NCI-H524 treated with DMSO at 0.1 percent for 48 hours (cell line): Measurements from ENCODE around the gene TMEM74B.

Experiments used
- DNase-seq: peaks from one replicate; lab custom pipeline; 2025; lab: John Stamatoyannopoulos, UW

The TMEM74B gene

GRCh38 chr20:1205802-1206201 is 21.0 kb upstream of the TMEM74B start:
- DNase-seq = no peak

GRCh38 chr20:1204576-1204975 is 19.8 kb upstream of the TMEM74B start:
- DNase-seq = no peak

- DNase-seq = no peak
These were observed 19.3 kb upstream of the TMEM74B start for GRCh38 chr20:1204113-1204512.

- DNase-seq = no peak
These were observed 18.8 kb upstream of the TMEM74B start for GRCh38 chr20:1203630-1204029.

GRCh38 chr20:1202762-1203504 is 18.2 kb upstream of the TMEM74B start, which contains the start of gene C20orf202:
TSS of gene C20orf202 (plus strand) at chr20:1203454. CDS start at chr20:1203586, 132 bp downstream.
- DNase-seq = no peak

GRCh38 chr20:1199964-1200363 is 15.2 kb upstream of the TMEM74B start:
- DNase-seq = no peak

- DNase-seq = no peak
These were observed 14.6 kb upstream of the TMEM74B start for GRCh38 chr20:1199212-1199873.

DNA sequence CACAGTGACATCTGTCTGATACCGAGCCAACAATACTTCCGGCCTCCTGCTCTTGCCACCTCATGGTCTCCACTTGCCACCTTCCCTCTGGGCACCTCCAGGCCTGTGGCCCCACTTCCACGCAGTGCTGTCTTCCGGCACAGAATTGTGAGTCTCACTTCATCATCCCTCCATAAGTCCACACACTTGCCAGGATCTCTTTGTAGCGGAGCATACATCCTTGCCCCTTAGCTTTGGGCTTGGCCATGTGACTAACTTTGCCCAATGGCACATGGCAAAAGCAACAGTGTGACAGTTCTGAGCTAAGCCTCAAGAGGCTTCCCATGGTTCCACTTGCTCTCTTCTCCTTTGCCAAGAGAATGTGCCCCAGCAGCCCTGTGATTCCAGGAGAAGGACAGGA is 14.0 kb upstream of the TMEM74B start:
- DNase-seq = no peak

GRCh38 chr20:1197801-1198200 is 13.0 kb upstream of the TMEM74B start:
- DNase-seq = no peak

DNA sequence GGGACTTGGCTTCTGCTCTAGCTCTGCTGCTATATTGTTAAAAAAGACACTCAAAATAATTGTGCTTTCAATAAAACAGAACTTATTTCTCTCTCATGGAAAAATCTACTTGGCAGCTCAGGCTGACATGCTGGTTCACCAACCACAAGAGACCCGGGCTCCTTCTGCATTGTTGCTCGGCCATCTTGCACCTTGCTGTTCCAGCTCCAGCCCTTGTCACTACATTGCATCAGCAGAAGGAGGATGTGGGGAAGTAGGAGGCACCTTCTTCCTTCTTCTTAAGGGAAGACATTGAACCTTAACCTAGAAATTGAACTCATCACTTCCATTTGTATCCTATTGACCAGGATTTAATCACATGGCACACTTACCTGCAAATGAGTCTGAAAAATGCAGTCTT is 11.9 kb upstream of the TMEM74B start:
- no peak for DNase-seq

DNA sequence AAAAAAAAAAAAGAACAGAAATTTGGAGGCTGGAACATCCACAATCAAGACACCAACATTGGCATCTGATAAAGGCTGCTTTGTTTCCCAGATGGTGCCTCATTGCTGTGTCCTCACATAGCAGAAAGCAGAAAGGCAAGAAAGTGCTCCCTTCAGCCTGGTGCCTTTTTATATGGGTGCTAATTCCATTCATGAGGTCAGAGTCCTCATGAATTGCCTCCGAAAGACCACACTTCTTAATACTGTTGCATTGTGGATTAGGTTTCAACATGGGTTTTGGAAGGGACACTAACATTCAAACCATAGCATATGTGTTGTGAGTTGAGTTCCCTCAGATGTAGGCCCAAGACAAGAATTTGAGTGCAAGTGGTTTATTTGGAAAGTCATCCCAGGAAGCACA is 10.4 kb upstream of the TMEM74B start:
- no peak for DNase-seq

GRCh38 chr20:1191299-1191698 is 6.5 kb upstream of the TMEM74B start:
- DNase-seq = no peak

GRCh38 chr20:1190847-1191246 is 6.1 kb upstream of the TMEM74B start:
- no peak for DNase-seq

DNA sequence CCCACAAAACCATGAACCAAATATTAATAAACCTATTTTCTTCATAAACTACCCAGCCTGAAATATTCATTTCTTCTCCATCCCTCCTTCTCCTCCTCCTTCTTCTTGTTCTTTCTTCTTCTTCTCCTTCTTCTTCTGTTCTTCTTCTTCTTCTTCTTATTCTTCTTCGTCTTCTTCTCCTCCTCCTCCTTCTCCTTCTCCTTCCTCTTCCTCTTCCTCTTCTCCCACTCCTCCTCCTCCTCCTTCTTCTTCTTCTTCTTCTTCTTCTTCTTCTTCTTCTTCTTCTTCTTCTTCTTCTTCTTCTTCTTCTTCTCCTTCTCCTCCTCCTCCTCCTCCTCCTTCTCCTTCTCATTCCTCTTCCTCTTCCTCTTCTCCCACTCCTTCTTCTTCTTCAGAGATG is 5.0 kb upstream of the TMEM74B start:
- DNase-seq = no peak

- DNase-seq = no peak
These were observed 3.6 kb upstream of the TMEM74B start for GRCh38 chr20:1188347-1188746.

DNA sequence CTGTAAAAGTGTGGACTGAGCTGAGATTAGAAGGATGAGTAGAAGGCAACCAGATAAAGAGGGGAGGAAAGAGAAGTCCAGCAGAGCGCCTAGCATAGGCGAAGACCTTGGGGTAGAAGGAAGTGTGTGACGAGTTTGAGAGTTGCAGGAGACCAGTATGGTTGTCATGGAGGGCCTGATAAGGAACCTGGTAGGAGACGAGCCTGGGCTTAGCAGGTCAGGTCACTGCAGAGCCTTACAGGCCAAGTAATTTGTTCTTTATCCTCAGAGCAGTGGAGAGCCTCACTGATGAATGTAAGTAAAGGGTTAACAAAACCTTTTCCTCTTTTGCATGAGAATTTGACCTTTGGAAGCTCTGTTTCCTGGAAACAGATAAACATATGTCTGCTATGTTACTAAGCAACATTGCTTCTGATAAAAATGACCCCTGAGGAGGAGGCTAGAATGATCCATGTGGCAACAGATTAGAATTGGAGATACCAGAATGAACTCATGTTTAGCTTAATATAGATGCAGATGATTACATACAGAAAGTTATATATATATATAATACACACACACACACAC is 2.9 kb upstream of the TMEM74B start:
- no peak for DNase-seq

DNA sequence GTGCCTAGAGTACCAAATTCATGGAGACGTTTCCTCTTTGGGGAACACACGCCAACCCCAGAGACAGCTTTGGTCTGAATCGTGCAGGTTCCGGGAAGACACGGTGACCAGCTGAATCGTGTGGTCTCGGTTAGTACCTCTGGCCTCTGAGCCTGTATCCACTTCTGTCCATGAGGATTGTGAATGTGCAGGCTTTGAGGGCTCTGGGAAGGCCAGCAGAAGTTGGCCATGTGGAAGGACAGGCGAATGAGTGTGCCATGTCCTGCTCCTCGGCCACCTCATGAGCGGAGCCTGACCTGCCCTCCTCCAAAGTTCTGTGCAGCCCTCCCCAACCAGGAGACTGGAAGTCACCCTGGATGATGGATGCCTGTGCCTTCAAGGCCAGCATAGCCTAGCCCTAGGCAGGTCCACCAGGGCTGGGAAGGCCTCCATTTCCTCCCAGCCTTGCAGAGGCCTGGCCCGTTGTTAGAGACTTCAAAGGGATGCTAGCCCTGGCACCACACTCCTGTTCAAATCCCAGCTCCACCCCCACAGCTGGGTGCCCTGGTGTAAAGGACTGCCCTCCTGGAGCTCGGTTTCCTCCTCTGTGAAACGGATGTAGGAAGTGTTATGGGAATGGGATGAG is 1.7 kb upstream of the TMEM74B start:
- DNase-seq = no peak

DNA sequence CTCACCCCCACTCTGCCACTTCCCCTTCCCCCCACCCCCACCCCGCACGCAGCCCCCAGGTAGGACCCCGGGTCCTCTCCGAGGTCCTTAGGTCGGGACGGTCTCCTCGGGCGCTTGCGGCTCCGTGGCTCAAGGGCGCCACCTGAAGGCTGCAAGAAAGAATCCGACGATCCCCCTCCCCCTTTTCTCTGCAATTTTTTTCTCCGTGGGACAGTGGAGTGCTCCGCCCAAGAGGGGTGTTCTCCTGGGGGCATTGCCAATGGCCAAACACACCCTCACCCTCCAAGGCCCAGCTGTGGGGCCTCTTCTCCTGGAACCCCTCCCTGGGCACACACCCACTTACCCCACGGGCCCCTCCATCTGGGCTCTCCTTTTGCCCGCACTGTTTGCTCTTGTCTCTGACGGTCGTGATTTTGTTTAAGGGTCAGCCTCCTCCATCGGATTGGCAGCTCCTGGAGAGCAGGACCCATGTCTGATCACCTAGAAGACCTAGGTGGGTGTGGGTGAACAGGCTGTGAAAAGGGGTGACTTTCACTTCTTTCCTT is 1.1 kb upstream of the TMEM74B start:
- no peak for DNase-seq

GRCh38 chr20:1185316-1185741 is 548 bp upstream of the TMEM74B start:
- no peak for DNase-seq

DNA sequence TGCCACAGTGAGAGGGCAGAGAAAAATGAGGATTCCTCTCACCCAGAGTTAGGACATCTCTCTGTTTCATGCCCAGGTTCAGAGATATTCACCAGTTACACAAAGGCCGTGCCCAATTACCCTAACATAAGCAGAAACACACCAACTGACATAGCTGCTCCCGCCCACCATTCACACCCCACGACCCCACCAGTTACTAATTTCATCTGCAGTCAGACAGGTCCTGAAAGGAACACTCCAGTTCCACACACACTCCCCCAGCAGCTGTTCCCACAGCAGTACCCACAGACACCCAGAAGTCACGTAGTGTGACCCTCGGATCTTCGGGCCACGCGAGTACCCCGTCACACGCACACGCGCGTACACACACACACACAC is 532 bp downstream of the TMEM74B start:
- no peak for DNase-seq

- DNase-seq = no peak
These were observed 1.6 kb downstream of the TMEM74B start for GRCh38 chr20:1183153-1183552.

- no peak for DNase-seq
These were observed 2.7 kb downstream of the TMEM74B start for GRCh38 chr20:1182106-1182505.

- no peak for DNase-seq
These were observed 3.8 kb downstream of the TMEM74B start for GRCh38 chr20:1180949-1181348.
